ENCODE results near the gene LYRM7.

DNA sequence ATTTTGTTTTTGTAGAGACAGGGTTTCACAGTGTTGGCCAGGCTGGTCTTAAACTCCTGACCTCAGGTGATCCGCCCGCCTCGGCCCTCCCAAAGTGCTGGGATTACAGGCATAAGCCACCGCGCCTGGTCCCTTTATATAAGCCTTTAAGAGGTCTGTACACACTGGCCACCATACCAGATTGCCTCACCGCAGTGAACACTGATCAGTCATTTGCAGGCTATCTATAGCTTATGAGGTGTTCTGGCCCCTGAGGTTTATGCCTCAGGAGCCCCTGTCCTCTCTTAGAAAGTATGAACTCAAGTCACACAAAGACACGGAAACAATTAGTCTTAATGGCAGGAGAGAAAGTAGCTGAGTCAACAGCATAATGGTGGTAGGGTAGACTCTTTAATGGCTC, 20.3 kb upstream of the LYRM7 start:
- TF ChIP-seq, protein P1, sequence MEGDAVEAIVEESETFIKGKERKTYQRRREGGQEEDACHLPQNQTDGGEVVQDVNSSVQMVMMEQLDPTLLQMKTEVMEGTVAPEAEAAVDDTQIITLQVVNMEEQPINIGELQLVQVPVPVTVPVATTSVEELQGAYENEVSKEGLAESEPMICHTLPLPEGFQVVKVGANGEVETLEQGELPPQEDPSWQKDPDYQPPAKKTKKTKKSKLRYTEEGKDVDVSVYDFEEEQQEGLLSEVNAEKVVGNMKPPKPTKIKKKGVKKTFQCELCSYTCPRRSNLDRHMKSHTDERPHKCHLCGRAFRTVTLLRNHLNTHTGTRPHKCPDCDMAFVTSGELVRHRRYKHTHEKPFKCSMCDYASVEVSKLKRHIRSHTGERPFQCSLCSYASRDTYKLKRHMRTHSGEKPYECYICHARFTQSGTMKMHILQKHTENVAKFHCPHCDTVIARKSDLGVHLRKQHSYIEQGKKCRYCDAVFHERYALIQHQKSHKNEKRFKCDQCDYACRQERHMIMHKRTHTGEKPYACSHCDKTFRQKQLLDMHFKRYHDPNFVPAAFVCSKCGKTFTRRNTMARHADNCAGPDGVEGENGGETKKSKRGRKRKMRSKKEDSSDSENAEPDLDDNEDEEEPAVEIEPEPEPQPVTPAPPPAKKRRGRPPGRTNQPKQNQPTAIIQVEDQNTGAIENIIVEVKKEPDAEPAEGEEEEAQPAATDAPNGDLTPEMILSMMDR (IDR thresholded peaks at IDR 0.05): no peak
- no peak for TF ChIP-seq POLR2A (IDR thresholded peaks at IDR 0.05)

Data from Peyer's patch (tissue), 4 donors.